NCI-H748 (cell line): ENCODE results near the gene MEGF6.
"Not testable (repeated sequence)": the region's sequence is repeated elsewhere in the genome, so short reads cannot be mapped to it uniquely, and the experiment has no call there.

Source experiments
- DNase-seq: peaks from one replicate; lab custom pipeline; 2025; ENCODE audit not compliant: unreplicated experiment; lab: John Stamatoyannopoulos, UW

Gene MEGF6

DNA sequence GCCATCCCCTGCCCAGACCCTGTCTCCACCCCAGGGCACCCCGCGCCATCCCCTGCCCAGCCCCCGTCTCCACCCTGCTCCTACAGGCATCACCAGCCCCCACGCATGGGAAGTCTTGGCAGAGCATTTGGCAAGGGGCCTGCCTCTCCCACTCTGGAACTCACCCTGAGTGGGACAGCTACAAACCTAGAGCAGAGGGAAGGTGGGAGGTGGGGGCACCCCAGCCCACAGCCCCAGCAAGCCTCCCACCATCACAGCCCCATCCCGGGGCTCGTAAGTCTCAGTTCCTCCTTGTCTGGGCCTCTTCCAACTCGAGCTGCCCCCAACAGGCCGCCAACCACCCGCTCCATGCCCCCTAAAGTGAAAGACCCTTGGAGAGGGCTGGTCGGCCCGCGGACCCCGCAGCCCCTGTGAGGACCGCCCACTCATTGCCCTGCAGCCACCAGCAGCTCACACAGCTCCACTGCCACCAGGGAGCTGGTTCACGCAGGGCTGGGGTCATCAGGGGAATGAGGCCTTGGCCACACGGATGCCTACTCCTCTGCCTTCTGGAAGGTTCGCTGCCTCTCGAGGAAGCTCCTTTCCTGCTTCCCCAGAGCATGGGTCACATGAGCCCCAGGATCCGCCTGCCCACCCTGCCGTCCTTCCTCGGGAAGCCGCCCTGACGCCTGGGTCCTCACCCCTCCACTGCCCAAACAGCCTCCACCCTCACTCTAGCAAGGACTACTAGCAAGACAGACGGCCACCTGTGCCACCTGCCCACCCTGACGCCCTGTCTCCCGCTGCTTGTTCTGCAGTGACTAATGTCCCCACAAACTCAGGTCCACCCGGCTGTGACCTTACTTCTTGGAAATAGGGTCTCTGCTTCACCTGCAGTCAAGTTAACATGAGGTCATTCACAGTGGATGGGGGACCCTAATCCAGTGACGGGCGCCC, 14.4 kb downstream of the MEGF6 start:
- DNase-seq: no peak

DNA sequence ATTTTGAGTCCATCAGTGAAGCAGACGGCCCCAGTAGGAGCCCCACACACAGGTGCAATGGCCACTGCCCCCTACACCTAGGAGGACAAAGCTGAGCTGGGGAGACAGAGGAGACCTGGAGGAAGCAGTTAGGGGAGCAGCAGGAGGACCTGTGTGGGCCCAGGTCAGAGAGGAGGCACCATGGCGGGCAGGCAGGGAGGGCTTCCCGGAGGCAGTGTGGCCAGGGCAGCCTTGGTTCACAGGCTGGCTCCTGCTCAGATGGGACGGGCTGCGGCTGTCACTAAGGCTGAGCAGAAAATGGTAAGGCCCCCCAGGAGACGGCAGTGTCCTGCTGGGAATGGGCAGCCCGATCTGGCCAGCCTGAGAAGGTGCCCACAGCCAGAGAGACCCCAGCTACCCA, 15.4 kb downstream of the MEGF6 start:
- no peak for DNase-seq

DNA sequence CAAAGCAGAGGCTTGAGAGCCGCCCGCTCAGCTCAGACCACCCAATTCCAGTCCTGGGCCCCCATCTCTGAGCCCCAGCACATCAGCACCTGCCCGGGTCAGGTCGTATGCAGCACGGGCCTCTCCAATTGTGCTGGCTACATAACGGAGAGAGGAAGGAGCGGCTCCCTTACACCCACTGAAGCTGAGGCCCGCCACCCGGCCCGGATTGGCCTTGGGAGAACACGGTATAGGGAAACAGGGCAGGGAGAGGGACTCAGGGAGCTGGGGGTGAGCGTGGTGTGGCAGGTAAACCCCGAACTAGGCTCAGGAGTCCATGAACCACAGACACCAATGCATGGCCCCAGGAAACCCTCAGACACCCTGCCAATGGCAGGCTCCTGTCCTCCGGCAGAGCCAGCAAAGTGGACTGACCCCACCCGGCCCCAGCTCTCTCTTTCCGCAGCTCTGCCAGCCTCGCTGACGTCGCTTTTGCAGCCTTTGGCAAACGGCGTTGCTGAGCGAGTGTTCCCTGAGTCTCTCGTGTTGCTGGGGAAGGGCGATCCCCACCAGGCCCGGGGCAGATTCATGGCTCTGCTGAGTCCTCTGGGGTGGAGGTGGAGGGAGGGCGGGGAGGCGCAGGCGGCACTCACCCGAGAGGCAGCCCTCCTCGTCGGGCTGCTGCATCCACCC, 16.5 kb downstream of the MEGF6 start:
- DNase-seq: no peak

DNA sequence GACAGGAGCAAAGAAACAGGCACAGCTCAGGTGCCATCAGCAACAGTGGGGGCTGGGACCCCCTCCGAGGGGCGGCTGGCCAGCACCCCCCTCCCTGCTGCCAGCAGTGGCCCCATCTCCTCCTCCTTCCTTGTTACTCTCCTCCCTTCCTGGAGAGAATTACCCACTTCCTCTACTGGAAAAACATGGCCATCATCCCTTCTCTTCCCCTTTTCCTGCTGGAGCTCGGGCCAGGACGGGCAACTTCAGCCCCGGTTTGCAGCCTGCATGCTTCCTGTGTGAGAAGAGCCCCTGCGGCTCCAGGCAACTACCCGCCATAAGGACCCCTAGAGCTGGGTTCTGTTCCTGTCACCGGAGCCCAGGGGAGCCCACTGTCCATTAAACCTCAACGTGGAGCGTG, 17.6 kb downstream of the MEGF6 start:
- DNase-seq: no peak

DNA sequence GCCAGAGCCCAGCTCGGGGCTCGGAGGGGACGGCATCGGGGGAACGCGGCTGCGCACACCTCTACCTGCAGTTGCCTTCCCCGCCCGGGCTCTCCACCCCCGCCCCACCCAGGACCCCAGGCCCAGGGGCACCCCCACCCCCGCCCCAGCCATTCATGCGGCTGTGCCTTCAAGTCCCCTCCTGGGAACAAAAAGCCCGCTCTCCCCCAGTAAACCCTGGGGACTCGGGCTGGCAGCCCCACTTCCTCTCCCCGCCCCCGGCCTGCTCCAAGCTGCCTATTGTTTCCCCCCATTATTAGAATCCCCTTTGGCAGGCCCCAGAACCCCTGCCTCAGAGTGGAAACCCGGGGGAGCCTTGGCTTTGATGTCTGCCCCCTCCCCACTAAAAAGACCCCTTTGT, 18.0 kb downstream of the MEGF6 start:
- no peak for DNase-seq

DNA sequence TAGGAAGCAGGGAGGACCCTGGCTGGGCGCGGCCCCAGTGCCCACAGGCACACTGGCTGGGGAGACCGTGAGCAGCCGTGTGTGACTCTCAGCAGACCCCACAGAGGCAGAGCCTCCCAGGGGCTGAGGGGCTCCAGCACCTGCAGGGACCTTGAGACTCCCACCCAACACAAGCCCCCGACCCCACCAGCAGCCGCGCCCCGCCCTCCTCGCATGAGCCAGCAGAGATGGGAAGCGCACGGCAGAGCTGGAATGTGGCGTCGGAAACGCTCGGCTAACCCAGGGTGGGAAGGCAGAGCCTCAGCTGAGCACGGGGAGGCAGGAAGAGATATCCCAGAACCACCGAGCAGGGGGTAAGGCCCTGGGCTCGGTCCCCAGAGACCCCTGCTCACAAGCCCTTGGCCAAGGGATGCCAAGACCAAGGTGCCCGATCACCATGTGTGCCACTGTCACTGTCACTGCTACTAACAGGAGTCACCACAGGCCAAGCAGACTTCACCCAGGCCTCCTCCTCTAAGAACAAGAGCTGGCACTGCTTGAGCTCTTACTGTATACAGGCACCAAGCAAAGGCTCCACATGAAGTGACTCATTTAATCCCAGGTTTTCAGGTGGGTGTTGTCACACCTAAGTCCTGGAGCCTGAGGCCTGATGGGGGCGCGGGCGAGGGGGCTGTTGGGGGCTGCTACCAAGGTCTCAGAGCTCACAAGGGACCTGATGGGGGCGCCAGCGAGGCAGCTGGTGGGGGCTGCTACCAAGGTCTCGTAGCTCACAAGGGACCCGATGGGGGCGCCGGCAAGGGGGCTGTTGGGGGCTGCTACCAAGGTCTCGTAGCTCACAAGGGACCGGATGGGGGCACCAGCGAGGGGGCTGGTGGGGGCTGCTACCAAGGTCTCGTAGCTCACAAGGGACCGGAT, 20.1 kb downstream of the MEGF6 start:
- no peak for DNase-seq

DNA sequence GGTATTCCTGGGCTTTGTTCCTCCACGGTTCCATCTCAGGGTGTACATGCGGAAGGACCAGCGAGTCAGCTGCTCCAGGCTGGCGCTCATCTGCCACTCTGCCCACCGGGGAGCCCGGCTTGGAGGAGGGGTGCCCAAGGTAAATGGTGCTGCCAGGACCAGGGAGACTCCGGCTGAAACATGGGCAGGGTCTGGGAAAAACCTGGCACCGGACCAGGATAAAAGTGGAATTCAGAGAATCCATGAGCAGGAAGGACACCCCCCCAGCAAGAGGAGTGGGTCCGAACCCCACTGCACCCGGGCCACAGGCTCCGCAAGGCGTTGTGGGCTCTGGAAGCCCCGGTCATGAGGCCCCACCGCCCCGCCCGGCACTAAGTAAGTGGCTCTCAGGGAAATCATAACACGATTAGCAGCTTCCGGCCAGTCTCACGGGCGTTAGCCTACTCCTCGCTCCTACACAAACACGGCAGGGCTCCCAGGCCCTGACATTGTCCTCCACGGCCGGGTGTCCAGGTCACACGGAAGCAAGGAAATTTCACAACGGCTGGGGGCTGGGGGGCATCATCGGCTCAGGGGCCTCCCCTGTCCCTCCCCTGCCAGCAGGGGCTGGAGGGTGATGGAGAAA, 21.1 kb downstream of the MEGF6 start:
- no peak for DNase-seq

DNA sequence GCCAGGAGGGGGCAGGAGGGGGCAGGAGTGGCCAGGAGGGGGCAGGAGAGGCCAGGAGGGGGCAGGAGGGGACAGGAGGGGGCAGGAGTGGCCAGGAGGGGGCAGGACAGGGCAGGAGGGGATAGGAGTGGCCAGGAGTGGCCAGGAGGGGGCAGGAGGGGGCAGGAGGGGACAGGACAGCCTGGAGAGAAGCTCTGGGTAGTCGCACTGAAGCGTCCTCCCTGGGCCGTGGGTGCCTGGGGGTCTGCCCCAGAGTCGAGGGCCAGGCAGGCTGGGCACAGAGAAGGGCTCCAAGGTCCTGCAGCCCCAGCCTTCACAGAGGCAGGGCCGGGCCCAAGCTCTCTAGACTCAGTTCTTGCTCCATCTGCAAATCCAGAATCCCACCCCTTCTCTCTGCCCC, 22.9 kb downstream of the MEGF6 start:
- no peak for DNase-seq

DNA sequence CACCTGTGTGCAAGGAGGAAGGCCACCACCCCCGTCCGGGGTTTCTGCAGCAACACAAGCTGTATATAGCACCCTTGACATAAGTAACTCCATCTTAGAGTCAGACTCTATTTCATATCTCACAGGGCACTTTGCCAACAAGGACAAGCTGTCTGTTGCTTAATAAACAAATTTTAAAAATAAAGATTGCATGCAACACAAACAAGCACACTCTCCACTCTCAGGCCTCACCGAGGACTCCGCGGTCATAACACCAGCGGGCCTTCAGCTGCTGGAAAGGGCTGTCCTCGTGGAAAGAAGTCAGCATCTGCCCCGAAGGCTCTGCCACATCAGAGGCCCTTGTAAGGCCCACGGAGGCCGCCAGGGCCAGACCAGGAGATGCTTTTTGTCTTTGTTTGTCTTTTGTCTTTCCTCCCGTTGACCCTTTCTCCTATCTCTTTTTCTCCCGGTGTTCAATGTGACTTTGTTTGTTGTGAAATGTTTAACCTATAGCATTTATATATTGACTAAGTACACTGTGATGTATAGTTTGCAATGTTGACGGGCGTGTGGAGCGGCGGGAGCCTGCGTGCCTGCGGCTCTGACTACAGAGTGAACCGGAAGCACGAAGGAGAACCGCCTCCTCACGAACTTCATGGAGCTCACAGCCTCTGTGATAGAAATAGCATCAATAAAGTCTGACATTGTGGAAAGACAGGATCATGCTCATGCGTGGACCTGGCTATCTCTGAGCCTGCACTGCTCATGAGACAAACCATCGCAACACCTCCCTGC, 24.1 kb downstream of the MEGF6 start:
- peak; percentile 32 for DNase-seq

DNA sequence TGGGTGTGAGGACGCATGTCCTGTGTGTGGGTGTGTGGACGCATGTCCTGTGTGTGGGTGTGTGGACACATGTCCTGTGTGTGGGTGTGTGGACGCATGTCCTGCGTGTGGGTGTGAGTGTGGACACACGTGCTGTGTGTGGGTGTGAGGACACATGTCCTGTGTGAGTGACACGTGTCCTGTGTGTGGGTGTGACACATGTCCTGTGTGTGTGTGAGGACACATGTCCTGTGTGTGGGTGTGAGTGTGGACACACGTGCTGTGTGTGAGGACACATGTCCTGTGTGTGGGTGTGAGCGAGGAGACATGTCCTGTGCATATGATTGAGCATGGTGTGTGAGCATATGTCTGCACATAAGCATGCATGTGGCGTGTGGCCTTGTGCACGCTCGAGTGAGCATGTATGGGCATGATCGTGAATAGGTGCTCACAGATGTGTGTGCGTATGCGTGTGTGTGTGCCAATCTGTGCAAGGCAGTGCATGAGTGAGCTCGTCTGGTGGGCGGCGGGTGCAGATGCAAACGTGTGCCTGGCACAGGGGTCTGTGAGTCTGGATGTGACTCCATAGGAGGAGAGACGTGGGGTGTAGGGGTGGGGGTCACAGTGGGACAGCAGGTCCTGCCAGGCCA, 25.3 kb downstream of the MEGF6 start:
- no peak for DNase-seq

DNA sequence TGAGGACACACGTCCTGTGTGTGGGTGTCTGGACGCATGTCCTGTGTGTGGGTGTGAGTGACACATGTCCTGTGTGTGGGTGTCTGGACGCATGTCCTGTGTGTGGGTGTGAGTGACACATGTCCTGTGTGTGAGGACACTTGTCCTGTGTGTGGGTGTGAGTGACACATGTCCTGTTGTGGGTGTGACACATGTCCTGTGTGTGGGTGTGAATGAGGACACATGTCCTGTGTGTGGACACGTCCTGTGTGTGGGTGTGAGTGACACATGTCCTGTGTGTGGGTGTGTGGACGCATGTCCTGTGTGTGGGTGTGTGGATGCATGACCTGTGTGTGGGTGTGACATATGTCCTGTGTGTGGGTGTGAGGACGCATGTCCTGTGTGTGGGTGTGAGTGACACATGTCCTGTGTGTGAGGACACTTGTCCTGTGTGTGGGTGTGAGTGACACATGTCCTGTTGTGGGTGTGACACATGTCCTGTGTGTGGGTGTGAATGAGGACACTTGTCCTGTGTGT, 25.9 kb downstream of the MEGF6 start:
- not testable (repeated sequence) for DNase-seq

DNA sequence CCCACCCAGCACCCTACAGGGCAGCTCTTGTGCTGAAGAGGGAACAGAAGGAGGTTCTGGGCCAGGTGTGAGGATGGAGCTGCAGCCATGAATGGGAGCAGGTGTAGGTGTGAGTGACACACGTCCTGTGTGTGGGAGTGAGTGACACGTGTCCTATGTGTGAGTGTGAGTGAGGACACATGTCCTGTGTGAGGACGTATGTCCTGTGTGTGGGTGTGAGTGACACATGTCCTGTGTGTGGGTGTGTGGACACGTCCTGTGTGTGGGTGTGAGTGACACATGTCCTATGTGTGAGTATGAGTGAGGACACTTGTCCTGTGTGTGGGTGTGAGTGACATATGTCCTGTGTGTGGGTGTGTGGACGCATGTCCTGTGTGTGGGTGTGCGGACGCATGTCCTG, 26.4 kb downstream of the MEGF6 start:
- DNase-seq: no peak

DNA sequence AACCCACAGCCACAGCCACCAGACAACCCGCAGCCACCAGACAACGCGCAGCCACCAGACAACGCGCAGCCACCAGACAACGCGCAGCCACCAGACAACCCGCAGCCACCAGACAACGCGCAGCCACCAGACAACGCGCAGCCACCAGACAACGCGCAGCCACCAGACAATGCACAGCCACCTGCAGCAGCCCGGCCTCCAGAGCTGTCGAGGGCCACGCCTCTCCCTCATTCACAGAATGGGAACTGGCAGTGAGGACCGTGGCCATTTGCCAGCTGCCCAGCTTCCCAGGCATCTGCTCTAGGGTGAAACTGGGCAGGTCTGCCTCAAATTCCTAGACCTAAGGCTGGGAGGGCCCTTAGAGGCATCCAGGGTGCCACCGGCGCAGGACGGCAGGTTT, 27.6 kb downstream of the MEGF6 start:
- not testable (repeated sequence) for DNase-seq

DNA sequence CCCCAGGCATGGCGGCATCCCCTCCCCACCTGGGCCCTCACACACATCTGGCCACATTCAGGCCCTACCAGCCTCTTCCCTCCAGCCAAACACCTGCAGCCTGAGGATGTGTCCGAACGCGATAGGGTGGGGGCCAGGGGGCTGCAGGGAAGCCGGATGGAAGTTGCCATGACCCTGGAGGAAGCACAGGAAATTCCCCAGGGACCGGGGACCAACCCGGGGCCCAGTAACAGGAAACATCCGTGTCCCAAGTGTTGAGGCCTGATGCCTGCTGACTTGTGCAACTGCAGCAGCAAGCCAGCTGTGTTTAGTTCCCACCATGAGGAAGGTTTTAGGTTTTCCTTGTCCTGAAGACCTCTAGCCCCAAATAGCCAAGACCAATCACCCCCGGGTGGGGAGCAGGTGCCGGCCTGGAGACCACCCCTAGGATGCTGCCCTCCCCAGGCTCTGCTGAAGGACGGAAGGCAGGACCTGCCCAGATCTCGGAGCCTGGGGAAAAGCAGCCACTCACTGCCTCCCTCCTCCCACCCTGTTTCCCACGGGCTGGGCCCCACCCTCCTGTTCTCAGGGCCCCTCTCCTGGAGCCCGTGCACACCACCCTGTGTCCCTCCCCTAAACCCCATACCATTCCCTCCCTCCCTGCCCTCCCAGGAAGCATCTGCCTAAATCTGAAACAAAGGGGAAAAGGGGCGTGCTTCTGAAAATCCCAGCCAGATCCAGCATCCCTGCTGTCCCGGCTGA, 29.8 kb downstream of the MEGF6 start:
- DNase-seq: no peak

DNA sequence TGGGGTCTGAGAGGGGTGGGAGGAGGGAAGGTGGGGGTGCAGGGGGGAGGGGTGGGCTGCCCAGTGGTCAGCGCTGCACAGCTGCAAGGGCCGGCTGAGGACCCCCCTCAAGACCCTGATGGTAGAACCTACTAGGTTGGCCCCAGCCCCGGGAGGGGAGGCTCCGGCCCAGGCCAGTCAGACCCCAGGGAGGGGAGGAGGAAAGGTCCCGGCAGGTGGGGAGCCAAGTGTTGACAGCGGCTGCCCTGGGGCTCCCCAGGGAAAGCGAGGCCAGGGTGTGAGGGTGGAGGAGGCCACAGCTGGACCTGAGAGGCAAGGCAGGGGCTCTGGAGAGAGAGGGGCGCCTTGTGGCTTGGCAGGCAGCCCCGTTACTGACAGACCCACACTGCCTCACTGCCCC, 31.1 kb downstream of the MEGF6 start:
- DNase-seq: no peak

DNA sequence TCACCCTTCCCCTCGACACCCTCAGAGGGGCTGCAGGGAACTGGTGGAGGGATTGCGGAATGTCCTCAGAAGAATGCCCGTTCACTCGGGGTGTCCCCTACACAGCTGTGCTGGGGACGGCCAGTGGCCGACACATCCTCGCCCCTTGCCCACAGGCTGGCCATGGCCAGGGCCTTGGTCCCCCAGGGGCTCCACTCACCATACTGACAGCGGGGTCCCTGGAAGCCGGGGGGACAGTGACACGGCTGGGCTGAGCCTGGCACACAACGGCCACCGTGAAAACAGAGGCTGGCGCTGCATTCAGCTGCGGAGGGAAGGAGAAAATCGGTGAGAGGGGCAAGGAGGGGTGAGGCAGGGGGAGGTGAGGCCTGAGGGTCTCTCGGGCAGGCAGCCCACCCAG, 31.7 kb downstream of the MEGF6 start:
- no peak for DNase-seq

DNA sequence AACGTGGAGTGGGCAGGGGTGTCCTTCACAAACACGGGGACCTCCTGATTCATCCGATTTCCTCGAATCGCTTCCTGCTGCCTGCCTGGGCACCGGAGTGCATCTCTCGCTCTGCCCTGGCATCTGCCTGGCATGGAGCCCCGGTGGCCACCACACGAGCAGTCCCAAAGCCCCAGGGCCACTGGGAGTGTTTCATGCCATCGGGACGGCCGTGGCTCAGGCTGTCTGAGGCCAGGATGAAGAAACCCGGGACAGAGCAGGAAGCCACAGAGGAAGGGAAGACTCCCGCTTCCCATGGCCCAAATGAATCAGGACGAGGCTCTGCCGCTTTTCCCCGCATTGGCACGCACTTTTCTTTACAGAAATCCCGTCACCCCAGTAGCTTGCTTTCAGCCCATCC, 32.4 kb downstream of the MEGF6 start:
- no peak for DNase-seq

DNA sequence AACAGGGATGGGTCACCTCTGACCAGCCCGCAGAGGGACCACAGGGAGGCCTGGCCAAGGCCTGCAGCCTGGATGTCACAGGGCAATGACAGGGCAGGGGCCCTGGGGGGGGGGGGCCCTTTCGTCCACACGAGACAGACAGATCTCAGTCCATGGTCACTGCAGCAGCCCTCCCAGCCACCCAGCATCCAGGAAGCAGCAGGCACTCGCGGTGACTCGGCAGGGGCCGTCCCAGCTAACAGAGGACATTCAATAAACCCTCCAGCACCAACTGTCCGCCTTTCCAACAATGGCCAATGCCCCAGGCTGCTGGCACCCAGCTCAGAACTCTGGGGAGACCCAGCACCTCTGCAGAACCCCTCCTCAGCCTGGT, 32.9 kb downstream of the MEGF6 start:
- no peak for DNase-seq
